GM23338 (cell line): ENCODE data around the gene AGRP. TPM values are rescaled to one million over a fixed set of nuclear protein-coding genes. Genes with fewer than 3 reads are reported as not detected.

Source experiments
- ATAC-seq: fragments of 200-7000 bp; cut with Tn5 transposase; 3 replicates; pipeline ENCODE4 v1.9.1; 2020
- DNase-seq: peaks from one replicate; pipeline ENCODE4 v3.0.0-alpha.2; 2015; ENCODE audit warnings: low spot score
- H2AFZ ChIP-seq: fragments of 200-600 bp; sonication (generic); 2 replicates; pipeline ENCODE4 v1.8.0; 2016; ENCODE audit warnings: antibody characterized with exemption, mild to moderate bottlenecking, moderate library complexity
- H3F3A ChIP-seq: fragments of 200-600 bp; sonication (generic); replicated peaks from 2 replicates; pipeline ENCODE4 v1.8.0; 2017; ENCODE audit warnings: antibody characterized with exemption, mixed run types, low read depth
- H3K27ac ChIP-seq: fragments of 200-600 bp; sonication (generic); 2 replicates; pipeline ENCODE4 v1.6.1; 2016; ENCODE audit warnings: low read depth
- H3K27me3 ChIP-seq: fragments of 200-600 bp; sonication (generic); 2 replicates; pipeline ENCODE4 v1.8.0; 2016; ENCODE audit warnings: mild to moderate bottlenecking, mixed run types, moderate library complexity; ENCODE audit not compliant: insufficient read depth
- H3K36me3 ChIP-seq: fragments of 200-600 bp; sonication (generic); 2 replicates; pipeline ENCODE4 v1.8.0; 2016; ENCODE audit warnings: mild to moderate bottlenecking; ENCODE audit not compliant: insufficient read depth
- H3K4me1 ChIP-seq: fragments of 200-600 bp; sonication (generic); 2 replicates; pipeline ENCODE4 v1.8.0; 2016; ENCODE audit warnings: mild to moderate bottlenecking, moderate library complexity; ENCODE audit not compliant: insufficient read depth
- H3K4me2 ChIP-seq: fragments of 200-600 bp; sonication (generic); 2 replicates; pipeline ENCODE4 v1.7.1; 2017; ENCODE audit warnings: mixed run types
- H3K4me3 ChIP-seq: fragments of 200-600 bp; sonication (generic); 2 replicates; pipeline ENCODE4 v1.6.1; 2016; ENCODE audit warnings: mixed run types
- H3K79me2 ChIP-seq: fragments of 200-600 bp; sonication (generic); replicated peaks from 2 replicates; pipeline ENCODE4 v1.8.0; 2017; ENCODE audit warnings: mild to moderate bottlenecking; ENCODE audit not compliant: insufficient read depth
- H3K9me2 ChIP-seq: fragments of 200-600 bp; sonication (generic); 2 replicates; pipeline ENCODE4 v1.8.0; 2017; ENCODE audit not compliant: insufficient read depth
- H4K20me1 ChIP-seq: fragments of 200-600 bp; sonication (generic); replicated peaks from 2 replicates; pipeline ENCODE4 v1.8.0; 2017; ENCODE audit warnings: mild to moderate bottlenecking; ENCODE audit not compliant: insufficient read depth
- H3K27ac Mint-ChIP-seq: 2 replicates; pipeline ENCODE4 v1.8.0; 2020; ENCODE audit warnings: inconsistent platforms, mild to moderate bottlenecking, moderate library complexity, mixed read lengths
- H3K27me3 Mint-ChIP-seq: 3 replicates; pipeline ENCODE4 v1.8.0; 2022; ENCODE audit warnings: low read depth, mild to moderate bottlenecking, moderate library complexity, mixed read lengths, inconsistent platforms; ENCODE audit not compliant: insufficient read depth, poor library complexity
- H3K36me3 Mint-ChIP-seq: 3 replicates; pipeline ENCODE4 v1.8.0; 2021; ENCODE audit warnings: low read depth, mild to moderate bottlenecking, inconsistent platforms, moderate library complexity, mixed read lengths
- H3K4me1 Mint-ChIP-seq: 3 replicates; pipeline ENCODE4 v1.8.0; 2020; ENCODE audit warnings: mild to moderate bottlenecking, inconsistent platforms, mixed read lengths
- H3K4me3 Mint-ChIP-seq: 3 replicates; pipeline ENCODE4 v1.8.0; 2021; ENCODE audit warnings: moderate library complexity, mild to moderate bottlenecking, inconsistent platforms, mixed read lengths
- H3K9me3 Mint-ChIP-seq: 3 replicates; pipeline ENCODE4 v1.8.0; 2020; ENCODE audit warnings: moderate library complexity, mild to moderate bottlenecking, inconsistent platforms, mixed read lengths
- CREB1 ChIP-seq: fragments of 250-450 bp; sonication (Bioruptor Pico); IDR thresholded peaks from 2 replicates; pipeline ENCODE4 v1.5.0; 2020; ENCODE audit warnings: low read depth, mild to moderate bottlenecking, moderate library complexity
- CTCF ChIP-seq, 2 experiments: fragments of 200-600 bp in 1 of 2; sonication (generic) in 1 of 2; conservative IDR thresholded peaks; 2 replicates each; pipeline versions ENCODE4 v1.5.1 to v1.6.1; 2016 to 2017; ENCODE audit warnings: antibody characterized with exemption in 2 of 2, low read depth in 2 of 2, mild to moderate bottlenecking in 2 of 2, moderate library complexity in 1 of 2
- ETS1 ChIP-seq: IDR thresholded peaks from 2 replicates; pipeline ENCODE4 v1.6.1; 2016; ENCODE audit warnings: antibody characterized with exemption
- EZH2 ChIP-seq: fragments of 200-600 bp; sonication (generic); IDR thresholded peaks from one replicate; pipeline ENCODE4 v1.8.0; 2017; ENCODE audit warnings: antibody characterized with exemption, mild to moderate bottlenecking, low read depth; ENCODE audit not compliant: unreplicated experiment
- EZH2phosphoT487 ChIP-seq: fragments of 200-600 bp; sonication (generic); IDR thresholded peaks from one replicate; pipeline ENCODE4 v1.8.1; 2018; ENCODE audit warnings: antibody characterized with exemption; ENCODE audit not compliant: unreplicated experiment
- JUNB ChIP-seq: IDR thresholded peaks from one replicate; pipeline ENCODE4 v1.6.1; 2016; ENCODE audit warnings: antibody characterized with exemption; ENCODE audit not compliant: unreplicated experiment
- NANOG ChIP-seq: IDR thresholded peaks from 2 replicates; pipeline ENCODE4 v1.6.1; 2016; ENCODE audit warnings: antibody characterized with exemption, borderline replicate concordance
- POLR2AphosphoS5 ChIP-seq: IDR thresholded peaks from 2 replicates; pipeline ENCODE4 v1.6.1; 2016; ENCODE audit warnings: antibody characterized with exemption, low read depth
- REST ChIP-seq: IDR thresholded peaks from one replicate; pipeline ENCODE4 v1.6.1; 2018; ENCODE audit warnings: antibody characterized with exemption; ENCODE audit not compliant: unreplicated experiment
- STAT1 ChIP-seq: IDR thresholded peaks from one replicate; pipeline ENCODE4 v1.6.1; 2016; ENCODE audit warnings: antibody characterized with exemption; ENCODE audit not compliant: unreplicated experiment
- ZNF114 ChIP-seq: fragments of 250-450 bp; sonication (Bioruptor Pico); IDR thresholded peaks from 2 replicates; pipeline ENCODE4 v1.5.0; 2020; ENCODE audit warnings: mild to moderate bottlenecking, moderate library complexity
- ZNF331 ChIP-seq: fragments of 250-450 bp; sonication (Bioruptor Pico); IDR thresholded peaks from 2 replicates; pipeline ENCODE4 v1.5.0; 2020; ENCODE audit warnings: low read depth, mild to moderate bottlenecking, moderate library complexity
- ZNF462 ChIP-seq: fragments of 250-450 bp; sonication (Bioruptor Pico); IDR thresholded peaks from 2 replicates; pipeline ENCODE4 v1.5.0; 2020; ENCODE audit warnings: mild to moderate bottlenecking, moderate library complexity
- polyA plus RNA-seq: library from polyadenylated mRNA; unstranded; fragments of >200 nt; fragmentation: Nextera tagmentation; extraction: Ambion mirVana; gene quantifications from 2 replicates; pipeline ENCODE4 v1.2.1, GENCODE V29; 2016
- total RNA-seq: library from RNA; depleted of rRNA; stranded (reverse); fragments of >200 nt; shearing (Covaris generic); gene quantifications from 2 replicates; pipeline ENCODE4 v1.2.3, GENCODE V29; 2014

AGRP gene
- total and polyA plus RNA-seq, 2 experiments from 2014 or later = not detected

DNA sequence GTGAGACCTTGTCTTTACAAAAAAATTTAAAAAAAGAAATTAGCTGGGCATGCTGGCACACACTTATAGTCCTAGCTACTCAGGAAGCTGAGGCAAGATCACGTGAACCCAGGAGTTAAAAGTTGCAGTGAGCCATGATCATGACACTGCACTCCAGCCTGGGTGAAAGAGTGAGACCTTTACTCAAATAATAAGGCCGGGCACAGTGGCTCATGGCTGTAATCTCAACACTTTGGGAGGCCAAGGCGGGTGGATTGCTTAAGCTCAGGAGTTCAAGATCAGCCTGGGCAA lies 33.8 kb upstream of the AGRP start:
- no peak overlapping the region for H3K4me3 ChIP-seq
- TF ChIP-seq STAT1 (no peak), EZH2 (no peak), EZH2phosphoT487 (no peak), REST (no peak), ZNF114 (no peak), JUNB (no peak), POLR2AphosphoS5 (no peak), ETS1 (no peak), ZNF331 (CRISPR knock-in tag) (no peak), CREB1 (CRISPR knock-in tag) (no peak), CTCF (conservative IDR thresholded peaks at IDR 0.05; ENCODE audit: low read depth in 2 of 2) (no peak), NANOG (no peak), ZNF462 (CRISPR knock-in tag) (no peak)
- H3F3A ChIP-seq = no peaks in the 10 kb centered on the region
- Mint-ChIP-seq H3K4me1 (no peaks in the 10 kb centered on the region; the same call in 2 of the 3 replicates), H3K9me3 (no peaks in the 10 kb centered on the region; the same call in 2 of the 3 replicates), H3K4me3 (no peak overlapping the region), H3K27me3 (peaks cover 40% of the 10 kb centered on the region), H3K36me3 (no peaks in the 10 kb centered on the region), H3K27ac (no peak overlapping the region)
- no peak overlapping the region for H3K27ac ChIP-seq
- H3K79me2 ChIP-seq = no peaks in the 10 kb centered on the region
- H4K20me1 ChIP-seq = no peaks in the 10 kb centered on the region
- no peaks in the 10 kb centered on the region for H3K36me3 ChIP-seq
- peaks cover 22% of the 10 kb centered on the region; the same call in 1 of the 2 replicates for H3K27me3 ChIP-seq
- no peak overlapping the region for H2AFZ ChIP-seq
- no peaks in the 10 kb centered on the region for H3K4me1 ChIP-seq
- ATAC-seq = no peak
- no peaks in the 10 kb centered on the region for H3K9me2 ChIP-seq
- DNase-seq = no peak
- no peak overlapping the region for H3K4me2 ChIP-seq
